Posterior vena cava (tissue), 2 donors: Measurements from ENCODE around the gene ACOXL. TPM values are rescaled to one million over a fixed set of nuclear protein-coding genes. Genes with fewer than 3 reads are reported as not detected.
"Not testable (repeated sequence)": the region's sequence is repeated elsewhere in the genome, so short reads cannot be mapped to it uniquely, and the experiment has no call there.

Experiments
- DNase-seq: peaks from one replicate; pipeline ENCODE4 v3.0.0-alpha.2; 2020; ENCODE audit warnings: low spot score
- intact Hi-C, 2 donors: fragments of 100-400 bp; cut with DNase I; formaldehyde crosslinking; loops; one replicate each; pipeline versions ENCODE4 v1.14.1 to v1.14.2; 2022 to 2023
- total RNA-seq, 2 donors: library from RNA; stranded (reverse); fragmentation: NEBNext Ultra II Directional; extraction: Animal tissue kit (Norgen Biotek cat#: 25700); gene quantifications; one replicate each; pipeline ENCODE4 v1.2.1, GENCODE V29; 2021
- donor health status: DM: yes; HTN: yes; CAD: no.
- donor health status: DM: yes; HTN: yes; CAD: no.

The ACOXL gene
- total RNA-seq, 2 donors from 2014 or later: not detected

DNA sequence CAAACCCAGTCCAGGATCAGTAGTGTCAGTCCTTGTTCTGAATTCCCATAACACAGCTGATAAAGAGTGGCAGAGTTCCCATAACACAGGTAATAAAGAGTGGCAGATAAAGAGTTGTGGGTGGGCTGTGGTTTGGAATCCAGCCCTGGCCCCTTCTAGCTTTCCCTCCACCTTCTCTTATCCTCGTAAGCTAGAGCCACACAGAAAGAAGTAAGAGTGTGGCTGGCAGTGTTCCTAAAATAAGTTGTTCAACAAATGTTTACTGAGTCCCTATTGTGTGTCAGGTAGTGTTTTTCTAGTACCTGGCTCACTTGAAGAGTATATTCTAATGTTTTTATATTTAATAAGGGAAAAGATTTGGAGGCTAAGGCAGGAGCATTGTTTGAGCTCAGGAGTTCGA is 323.4 kb downstream of the ACOXL start:
- DNase-seq: no peak

GRCh38 chr2:111057045-111057444 is 324.7 kb downstream of the ACOXL start:
- intact Hi-C loops: no loop called here
- no peak for DNase-seq

More for the DNA sequence above, 323.4 kb downstream of the ACOXL start:
- intact Hi-C loops: no loop called here

- intact Hi-C loops: no loop called here
- DNase-seq: no peak
Measured at GRCh38 chr2:111057721-111058120, 325.3 kb downstream of the ACOXL start.

- intact Hi-C loops: no loop called here
- DNase-seq: no peak
Measured at GRCh38 chr2:111058264-111058663, 325.9 kb downstream of the ACOXL start.

DNA sequence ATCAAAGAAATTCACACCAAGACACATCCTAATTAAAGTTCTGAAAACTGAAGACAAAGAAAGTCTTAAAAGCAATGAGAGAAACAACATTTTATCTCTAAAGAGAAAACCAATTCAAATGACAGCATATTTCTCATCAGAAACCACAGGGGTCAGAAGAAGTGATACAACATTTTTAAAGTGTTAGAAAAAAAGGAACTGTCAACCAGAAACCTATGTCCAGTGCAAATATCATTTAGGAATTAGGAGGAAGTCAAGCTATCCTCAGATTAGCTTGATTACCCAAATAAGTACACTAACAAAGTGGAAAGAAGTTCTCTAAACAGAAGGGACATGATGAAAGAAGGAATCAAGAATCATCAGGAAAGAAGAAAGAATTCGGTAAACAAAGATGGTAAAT is 328.8 kb downstream of the ACOXL start:
- intact Hi-C loops: no loop called here
- DNase-seq: no peak

DNA sequence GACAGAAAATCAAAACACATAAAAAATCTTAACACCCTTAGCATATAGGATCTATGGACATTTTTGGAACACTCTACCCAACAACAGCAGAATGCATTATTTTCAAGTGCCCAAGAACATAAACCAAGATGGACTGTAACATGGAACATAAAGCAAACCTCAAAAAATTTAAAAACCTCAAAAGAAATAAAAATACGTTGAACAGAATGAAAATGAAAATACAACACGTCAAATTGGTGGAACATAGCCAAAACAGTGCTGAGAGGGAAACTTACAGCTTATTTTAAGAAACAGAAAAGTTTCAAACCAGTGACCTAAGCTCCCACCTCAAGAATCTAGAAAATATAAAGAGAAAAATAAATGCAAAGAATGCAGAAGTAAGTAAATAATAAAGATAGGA is 330.0 kb downstream of the ACOXL start:
- no peak for DNase-seq
- intact Hi-C loops: no loop called here

DNA sequence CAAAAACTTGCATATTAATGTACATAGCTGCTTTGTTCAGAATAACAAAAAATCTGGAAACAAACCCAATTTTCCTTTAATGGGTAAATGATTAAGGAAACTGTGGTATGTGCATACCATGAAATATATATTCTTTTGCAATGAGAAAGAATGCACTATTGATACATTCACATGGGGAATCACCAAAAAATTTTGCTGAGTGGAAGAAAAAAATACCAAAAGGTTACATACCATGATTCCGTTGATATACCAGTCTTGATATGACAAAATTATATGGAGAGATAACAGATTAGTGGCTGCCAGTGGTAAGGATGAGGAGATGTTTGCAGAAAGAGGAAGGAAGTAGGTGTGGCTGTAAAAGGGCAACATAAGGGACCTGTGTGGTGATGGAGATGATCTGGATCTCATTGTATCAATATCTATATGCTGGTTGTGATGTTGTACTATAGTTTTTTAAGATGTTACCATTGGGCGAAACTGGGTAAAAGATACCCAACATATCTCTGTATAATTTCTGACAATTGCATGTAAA is 333.8 kb downstream of the ACOXL start:
- intact Hi-C loops: no loop called here
- no peak for DNase-seq

DNA sequence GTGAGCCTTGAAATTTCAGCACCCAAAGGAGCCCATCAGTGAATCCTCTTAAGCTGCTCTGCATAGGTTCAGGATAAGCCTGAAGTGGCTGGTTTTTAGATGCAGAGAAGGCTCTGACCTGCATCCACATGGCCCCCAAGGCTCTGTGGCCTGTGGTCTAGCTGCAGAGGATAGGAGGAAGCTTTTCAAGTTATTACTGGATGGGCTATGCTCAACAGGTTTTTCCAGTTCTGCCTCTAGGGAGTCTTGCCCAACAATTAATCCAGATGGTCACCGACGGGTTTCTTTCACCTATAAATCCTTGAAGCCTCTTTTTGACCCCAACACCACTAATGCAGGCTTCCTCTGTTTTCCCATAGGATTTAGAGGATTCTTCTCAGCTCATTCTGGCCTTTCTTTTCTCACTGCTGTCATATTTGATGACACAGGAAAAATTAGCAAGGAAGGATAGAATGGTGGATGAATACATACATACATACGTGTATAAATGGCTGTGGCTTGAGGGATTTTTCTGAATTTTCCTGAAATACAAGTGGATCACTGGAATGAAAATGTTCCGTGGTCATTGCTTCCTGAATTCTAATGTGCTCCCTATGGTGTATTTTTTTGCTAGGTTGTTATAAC is 336.2 kb downstream of the ACOXL start:
- intact Hi-C loops: no loop called here
- DNase-seq: no peak

GRCh38 chr2:111069722-111070121 is 337.3 kb downstream of the ACOXL start:
- intact Hi-C loops: no loop called here
- no peak for DNase-seq

GRCh38 chr2:111071600-111072171 is 339.3 kb downstream of the ACOXL start:
- no peak for DNase-seq
- intact Hi-C loops: no loop called here

DNA sequence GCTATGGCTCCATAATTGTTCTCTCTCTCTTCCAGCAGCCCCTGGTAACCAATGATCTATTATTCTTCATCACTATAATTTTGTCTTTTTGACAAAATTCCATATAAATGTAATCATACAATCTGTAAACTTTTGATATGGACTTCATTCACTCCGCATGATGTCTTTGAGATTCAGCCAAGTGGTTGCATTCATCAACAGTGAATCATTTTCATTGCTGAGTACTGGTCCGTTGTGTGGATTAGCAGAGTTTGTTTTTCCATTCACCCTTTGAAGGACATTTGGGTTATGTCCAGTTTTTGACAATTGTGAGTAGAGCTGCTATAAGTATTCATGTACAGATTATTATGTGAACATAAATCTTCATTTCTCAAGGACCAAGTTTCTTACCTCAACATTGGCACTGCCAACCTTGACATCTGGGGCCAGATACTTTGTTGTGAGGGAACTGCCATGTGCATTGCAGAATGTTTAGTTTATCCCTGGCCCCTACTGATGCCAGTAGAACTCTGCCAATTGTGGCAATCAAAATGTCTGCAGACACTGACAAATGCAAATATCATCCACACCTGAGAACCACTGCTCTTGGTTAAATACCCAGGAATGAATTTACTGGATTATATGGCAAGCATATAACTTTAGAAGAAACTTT is 340.0 kb downstream of the ACOXL start:
- intact Hi-C loops: no loop called here
- no peak for DNase-seq

- DNase-seq, intact Hi-C loops: not testable (repeated sequence)
Measured at GRCh38 chr2:111082659-111083058, 350.3 kb downstream of the ACOXL start.

DNA sequence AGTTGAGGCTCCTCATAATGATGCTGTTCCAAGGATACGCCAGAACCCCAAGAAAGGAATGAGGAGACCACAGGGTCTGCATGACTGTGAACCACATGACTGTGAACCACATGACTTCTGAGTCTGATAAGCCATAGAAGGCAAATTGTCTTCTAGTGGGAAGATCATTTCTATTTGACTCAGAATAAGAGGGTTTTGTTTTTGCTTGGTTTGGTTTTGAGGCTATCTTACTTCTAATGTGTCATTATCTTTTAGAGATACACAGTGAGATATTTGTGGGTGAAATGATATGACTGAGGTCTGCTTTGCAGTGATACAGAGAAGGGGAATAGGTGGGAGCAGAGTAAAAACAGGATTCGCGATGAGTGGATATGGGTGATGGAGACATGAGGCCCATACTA is 359.4 kb downstream of the ACOXL start:
- no peak for DNase-seq
- intact Hi-C loops: no loop called here

DNA sequence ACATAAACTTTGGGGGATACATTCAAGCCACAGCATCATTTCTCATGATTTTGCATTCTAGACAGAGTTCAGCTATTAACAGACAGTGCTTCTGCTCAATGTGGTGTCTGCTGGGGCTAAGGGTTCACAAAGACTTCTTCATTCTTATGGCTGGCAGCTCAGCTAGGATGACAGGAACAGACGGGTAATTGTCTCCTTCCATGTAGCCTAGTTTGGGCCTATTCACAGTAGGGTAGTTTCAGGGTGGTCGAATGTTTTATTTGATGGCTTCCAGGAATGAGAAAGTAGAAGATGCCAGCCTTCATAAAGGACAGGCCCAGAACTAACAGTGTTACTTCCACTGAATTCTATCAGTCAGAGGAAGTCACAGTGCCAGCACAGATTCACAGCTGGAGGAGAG is 362.3 kb downstream of the ACOXL start:
- intact Hi-C loops: loop anchor here in 1 of 2 donors (5.0 kb wide), 1 partner anchor 1748 kb away; no protein-coding TSS in a partner anchor

GRCh38 chr2:111095434-111095833 is 363.1 kb downstream of the ACOXL start:
- intact Hi-C loops: loop anchor here in 1 of 2 donors (5.0 kb wide), 1 partner anchor 1747 kb away; no protein-coding TSS in a partner anchor
- no peak for DNase-seq

More for the DNA sequence above, 362.3 kb downstream of the ACOXL start:
- DNase-seq: no peak

GRCh38 chr2:111099402-111099801 is 367.0 kb downstream of the ACOXL start:
- intact Hi-C loops: loop anchor here in 1 of 2 donors (5.0 kb wide), 1 partner anchor 1743 kb away; no protein-coding TSS in a partner anchor
- DNase-seq: no peak

- intact Hi-C loops: no loop called here
- DNase-seq: no peak
Measured at GRCh38 chr2:111100087-111100764, 367.9 kb downstream of the ACOXL start.

DNA sequence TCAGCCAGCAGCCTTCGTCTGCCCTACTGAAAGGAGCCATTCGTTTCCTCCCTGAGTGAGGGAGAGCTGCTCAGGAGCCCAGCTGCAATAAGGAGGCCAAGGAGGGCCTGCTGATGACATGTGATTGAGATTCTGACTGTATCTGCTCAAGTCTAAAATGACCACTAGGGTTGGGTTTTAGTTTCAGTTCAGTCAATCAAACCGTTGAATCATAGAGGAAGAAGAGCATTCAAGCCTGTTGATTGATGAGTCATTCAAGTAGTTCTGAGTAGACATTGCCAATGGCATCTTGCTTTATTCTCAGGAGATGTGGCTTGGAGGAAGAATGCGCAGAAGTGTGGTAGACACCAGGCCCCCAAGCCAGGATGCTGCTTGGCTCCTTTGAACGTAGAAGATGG is 368.4 kb downstream of the ACOXL start:
- DNase-seq: no peak
- intact Hi-C loops: no loop called here

DNA sequence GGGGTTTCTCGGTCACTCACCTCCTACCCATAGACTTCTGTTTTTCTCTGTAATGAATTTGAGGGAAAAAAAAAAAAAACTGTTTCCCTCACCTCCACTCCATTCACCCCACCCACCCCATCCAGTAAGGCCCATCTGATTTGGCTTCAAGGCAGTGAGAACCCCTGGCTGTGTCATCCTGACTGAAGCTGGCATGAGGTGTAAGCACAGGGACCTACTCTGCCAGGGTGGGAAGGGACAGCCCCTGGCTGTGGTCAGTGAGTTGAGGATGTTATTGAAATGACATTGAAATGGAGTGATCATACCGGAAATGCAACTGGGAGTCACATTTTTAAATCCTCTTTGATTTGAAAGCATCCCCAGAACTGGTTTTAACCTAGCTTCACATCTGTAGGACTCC is 369.2 kb downstream of the ACOXL start:
- intact Hi-C loops: no loop called here
- DNase-seq: no peak

GRCh38 chr2:111102216-111102615 is 369.8 kb downstream of the ACOXL start:
- intact Hi-C loops: no loop called here
- no peak for DNase-seq
